GM18505 (cell line): Measurements from ENCODE around the gene LAPTM5.
A peak's percentile ranks its signal among the peaks of the same experiment; 100 is the strongest.

ENCODE experiments used
- ATAC-seq: cut with Tn5 transposase; IDR thresholded peaks from one replicate; pipeline ENCODE4 v1.9.1; 2021; ENCODE audit not compliant: unreplicated experiment
- POLR2A ChIP-seq: IDR thresholded peaks from 4 replicates; pipeline ENCODE4 v1.6.1; 2011; ENCODE audit warnings: borderline replicate concordance; ENCODE audit not compliant: insufficient read depth, insufficient read length; ENCODE audit errors: extremely low read depth

Gene LAPTM5

GRCh38 chr1:30718636-30719405, 38.8 kb downstream of the LAPTM5 start:
- peak; percentile 60 for ATAC-seq
- peak; percentile 72 for TF ChIP-seq POLR2A

- no peak for TF ChIP-seq POLR2A
- ATAC-seq = peak; percentile 74
Measured at GRCh38 chr1:30718091-30718635, 39.4 kb downstream of the LAPTM5 start.

DNA sequence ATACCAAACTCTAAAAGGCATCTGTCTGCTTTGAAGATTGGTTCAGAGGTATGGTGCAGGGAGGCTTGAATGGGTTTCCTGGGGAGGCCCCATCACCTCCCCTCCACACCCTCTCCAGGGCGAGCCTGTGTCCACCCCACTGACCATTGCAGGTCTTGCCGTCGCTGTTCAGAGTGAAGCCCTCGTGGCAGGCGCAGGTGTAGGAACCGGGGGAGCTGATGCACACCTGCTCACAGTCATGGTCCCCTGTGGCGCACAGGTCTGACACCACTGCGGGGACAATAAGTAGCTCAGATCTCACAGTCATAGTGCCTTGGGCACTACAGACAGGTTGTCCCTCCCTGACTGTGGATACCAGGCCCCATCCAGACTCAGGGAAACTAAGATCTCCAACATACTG, 40.9 kb downstream of the LAPTM5 start:
- no peak for ATAC-seq
- TF ChIP-seq POLR2A = no peak

DNA sequence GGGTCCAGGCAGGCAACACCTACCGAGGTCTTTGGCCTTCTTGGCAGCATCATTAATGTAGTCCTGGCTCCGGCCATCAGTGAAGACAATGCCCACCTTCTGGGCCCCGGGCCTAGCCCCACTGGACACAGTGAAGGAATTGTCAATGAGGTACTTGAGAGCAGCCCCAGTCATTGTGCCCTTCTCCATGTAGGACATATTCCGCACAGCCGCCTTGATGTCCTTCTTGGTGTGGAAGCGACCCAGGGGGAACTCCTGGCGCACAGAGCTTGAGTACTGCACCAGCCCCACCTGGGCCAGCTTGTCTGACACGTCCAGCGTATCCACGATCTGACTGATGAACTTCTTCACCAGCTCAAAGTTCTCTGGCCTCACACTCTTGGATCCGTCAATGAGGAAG, 41.7 kb downstream of the LAPTM5 start:
- no peak for TF ChIP-seq POLR2A
- ATAC-seq = no peak

GRCh38 chr1:30715216-30715615, 42.4 kb downstream of the LAPTM5 start:
- ATAC-seq = no peak
- TF ChIP-seq POLR2A = no peak

DNA sequence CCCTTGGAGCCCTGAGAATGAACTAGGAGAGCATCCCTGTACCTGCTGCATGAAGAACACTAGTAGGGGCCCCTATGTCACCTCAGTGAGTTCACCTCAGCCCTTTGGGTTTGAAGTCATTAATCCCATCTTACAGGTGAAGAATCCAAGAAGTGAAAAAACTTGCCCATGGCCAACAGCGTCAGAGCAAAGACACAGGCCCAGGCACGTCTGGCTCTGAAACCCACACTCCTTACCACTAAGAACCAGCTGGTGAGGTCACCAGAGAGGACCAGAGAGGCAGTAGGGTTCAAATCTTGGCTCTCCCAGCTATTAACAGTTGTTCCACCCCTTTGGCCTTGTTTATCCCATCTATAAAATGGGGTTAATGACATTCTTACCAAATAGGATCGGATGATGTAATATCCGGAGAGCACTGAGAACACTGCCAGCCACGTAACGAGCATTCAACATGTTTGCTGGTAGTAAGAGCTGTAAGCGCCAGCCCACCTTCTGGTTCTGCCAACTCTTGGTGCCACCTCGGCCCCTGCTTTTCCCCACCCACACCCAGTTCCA, 43.0 kb downstream of the LAPTM5 start:
- ATAC-seq = no peak
- TF ChIP-seq POLR2A = no peak

DNA sequence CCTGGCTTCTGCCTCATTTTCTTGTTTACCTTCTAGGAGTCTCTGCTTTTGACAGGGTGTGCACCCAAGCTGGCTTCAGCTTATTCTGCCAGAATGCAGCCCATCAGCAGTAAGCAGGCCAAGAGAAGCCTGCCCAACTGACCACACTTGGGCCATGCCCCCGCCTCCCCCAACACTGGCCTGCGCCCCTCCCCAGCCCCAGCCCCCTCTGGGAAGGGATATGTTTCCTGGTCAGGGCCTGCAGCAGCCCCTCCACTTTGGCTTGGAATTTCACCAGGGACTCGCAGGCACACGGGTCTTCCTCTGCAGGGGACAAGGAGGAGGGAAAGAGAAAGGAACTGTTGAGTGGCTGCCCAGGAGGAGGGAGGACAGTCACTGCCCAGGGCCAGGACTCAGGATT, 43.5 kb downstream of the LAPTM5 start:
- no peak for TF ChIP-seq POLR2A
- ATAC-seq = no peak

- TF ChIP-seq POLR2A = no peak
- ATAC-seq = no peak
Measured at GRCh38 chr1:30713311-30713710, 44.3 kb downstream of the LAPTM5 start.

GRCh38 chr1:30712583-30712982, 45.0 kb downstream of the LAPTM5 start:
- ATAC-seq = no peak

DNA sequence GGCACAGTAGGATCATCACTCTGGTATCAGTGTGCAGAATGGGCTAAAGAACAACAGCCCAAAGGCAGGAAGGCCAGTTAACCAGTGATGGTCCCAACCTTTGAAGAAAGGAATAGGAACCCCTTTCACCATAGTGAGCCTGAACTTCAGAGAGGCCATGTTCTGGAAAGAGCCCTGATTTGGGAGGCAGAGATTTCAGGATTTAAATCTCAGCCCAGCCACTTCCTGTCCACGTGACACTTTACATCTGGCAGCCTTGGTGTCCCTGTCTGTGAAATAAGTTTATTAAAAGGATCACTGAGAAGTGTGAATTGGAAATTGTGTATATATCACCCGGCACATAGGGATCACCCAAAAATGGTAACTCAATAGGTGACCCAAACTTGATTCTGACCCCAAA, 47.2 kb downstream of the LAPTM5 start:
- no peak for TF ChIP-seq POLR2A
- ATAC-seq = no peak

More at GRCh38 chr1:30712583-30712982, 45.0 kb downstream of the LAPTM5 start:
- TF ChIP-seq POLR2A = no peak

DNA sequence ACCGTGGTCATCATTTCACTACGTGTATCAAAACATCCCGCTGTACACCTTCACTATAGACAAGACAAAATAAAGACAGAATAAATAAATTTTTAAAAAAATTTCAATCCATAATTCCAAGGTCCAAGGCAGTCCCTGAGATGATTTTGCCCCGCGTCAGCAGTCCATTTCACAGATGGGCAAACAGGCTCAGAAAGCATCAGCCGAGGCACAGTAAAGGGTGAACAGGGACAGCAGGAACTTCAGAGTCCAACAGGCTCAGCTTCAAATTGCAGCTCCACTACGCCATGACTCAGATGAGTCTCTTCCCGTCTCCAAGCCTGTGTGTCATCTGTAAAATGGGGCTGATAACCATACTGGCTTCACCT, 49.2 kb downstream of the LAPTM5 start:
- no peak for ATAC-seq
- no peak for TF ChIP-seq POLR2A

GRCh38 chr1:30707412-30708360, 49.9 kb downstream of the LAPTM5 start:
- no peak for ATAC-seq
- TF ChIP-seq POLR2A = no peak

DNA sequence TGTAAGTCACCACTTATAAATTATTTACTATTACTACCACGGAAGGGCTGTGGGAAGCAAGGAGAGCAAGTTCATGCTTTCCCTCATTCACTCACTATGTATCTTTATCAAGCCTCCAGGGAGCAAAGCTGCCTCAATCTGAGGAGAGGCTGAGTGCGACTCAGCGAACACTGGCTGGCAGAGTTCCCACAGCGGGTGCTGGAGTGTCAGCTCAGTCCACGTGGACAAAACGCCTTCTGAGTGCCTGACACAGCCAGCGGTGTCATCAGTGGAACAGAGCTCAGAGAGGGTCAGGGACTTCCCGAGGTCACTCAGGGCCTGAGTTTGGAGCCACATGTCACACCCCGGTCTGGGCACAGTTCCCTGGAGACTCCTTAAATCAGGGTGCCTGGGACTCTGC, 51.0 kb downstream of the LAPTM5 start:
- ATAC-seq = no peak
- no peak for TF ChIP-seq POLR2A
